WTC11 (cell line): Measurements from ENCODE around the gene BACE1-AS.

ENCODE experiments used
- CTCF ChIP-seq: fragments of 200-600 bp; IDR thresholded peaks from 2 replicates; pipeline ENCODE4 v1.8.0; 2022; ENCODE audit warnings: antibody characterized with exemption
- ELF4 ChIP-seq: sonication (generic); formaldehyde crosslinking; IDR thresholded peaks from 2 replicates; pipeline ENCODE4 v1.8.1; 2022; ENCODE audit warnings: low read depth, mild to moderate bottlenecking, moderate library complexity, missing genetic modification reagents
- EMX1 ChIP-seq: fragments of 250-450 bp; sonication (Bioruptor Pico); IDR thresholded peaks from 2 replicates; pipeline ENCODE4 v1.8.0; 2021; ENCODE audit warnings: mild to moderate bottlenecking
- GTF2I ChIP-seq: fragments of 250-450 bp; sonication (Bioruptor Pico); conservative IDR thresholded peaks from 2 replicates; pipeline ENCODE4 v1.4.0; 2021; ENCODE audit warnings: mild to moderate bottlenecking
- MAX ChIP-seq: sonication (generic); formaldehyde crosslinking; IDR thresholded peaks from 2 replicates; pipeline ENCODE4 v1.8.0; 2022; ENCODE audit warnings: mild to moderate bottlenecking, missing genetic modification reagents
- NFYB ChIP-seq: sonication (generic); formaldehyde crosslinking; conservative IDR thresholded peaks from 2 replicates; pipeline ENCODE4 v1.8.0; 2022; ENCODE audit warnings: low read depth, missing genetic modification reagents
- SMAD3 ChIP-seq: sonication (generic); formaldehyde crosslinking; IDR thresholded peaks from 2 replicates; pipeline ENCODE4 v1.8.0; 2022; ENCODE audit warnings: missing genetic modification reagents, mild to moderate bottlenecking, borderline replicate concordance
- ZNF512 ChIP-seq: sonication (generic); formaldehyde crosslinking; IDR thresholded peaks from 2 replicates; pipeline ENCODE4 v1.8.1; 2022; ENCODE audit warnings: missing genetic modification reagents, borderline replicate concordance

GRCh38 chr11:117249571-117249970 is 41.6 kb upstream of the BACE1-AS start:
- no peak for TF ChIP-seq CTCF
- no peak for TF ChIP-seq SMAD3
- TF ChIP-seq ELF4 (CRISPR knock-in tag), result no peak
- TF ChIP-seq EMX1 (CRISPR knock-in tag), result no peak
- no peak for TF ChIP-seq ZNF512 (CRISPR knock-in tag)
- no peak for TF ChIP-seq NFYB (CRISPR knock-in tag)
- no peak for TF ChIP-seq MAX (CRISPR knock-in tag)
- no peak for TF ChIP-seq GTF2I (CRISPR knock-in tag)
